K562 (cell line): Measurements from ENCODE around the gene GRID2IP. TPM values are rescaled to one million over a fixed set of nuclear protein-coding genes. Genes with fewer than 3 reads are reported as not detected.
A peak's percentile ranks its signal among the peaks of the same experiment; 100 is the strongest.

ENCODE experiments used
- ARID4B ChIP-seq: sonication (generic); formaldehyde crosslinking; IDR thresholded peaks from 2 replicates; pipeline ENCODE4 v1.8.0; 2022; ENCODE audit warnings: mild to moderate bottlenecking, missing genetic modification reagents
- BCLAF1 ChIP-seq, 2 experiments: fragments of 450-650 bp in 1 of 2; IDR thresholded peaks; 2 replicates each; pipeline ENCODE4 v1.6.1; 2011 to 2017; ENCODE audit warnings: low read depth in 2 of 2, antibody characterized with exemption in 1 of 2, borderline replicate concordance in 1 of 2, low read length in 1 of 2, mild to moderate bottlenecking in 1 of 2, mixed read lengths in 1 of 2; ENCODE audit not compliant: control insufficient read depth in 1 of 2
- BCOR ChIP-seq: fragments of 450-650 bp; IDR thresholded peaks from 2 replicates; pipeline ENCODE4 v1.6.1; 2016
- FOXM1 ChIP-seq, 2 experiments: fragments of 450-650 bp in 1 of 2; sonication (generic) in 1 of 2; formaldehyde crosslinking in 1 of 2; IDR thresholded peaks; 2 replicates each; pipeline versions ENCODE4 v1.6.1 to v1.9.0; 2017 to 2022; ENCODE audit warnings: low read depth in 2 of 2, mild to moderate bottlenecking in 2 of 2, missing genetic modification reagents in 1 of 2, moderate library complexity in 1 of 2
- GATAD2A ChIP-seq: fragments of 450-650 bp; IDR thresholded peaks from 2 replicates; pipeline ENCODE4 v1.6.1; 2017
- JUND ChIP-seq, 2 experiments: IDR thresholded peaks; 2 replicates in 1 of 2; 3 replicates in 1 of 2; pipeline ENCODE4 v1.6.1; 2011; ENCODE audit warnings: borderline replicate concordance in 2 of 2, low read depth in 2 of 2, low read length in 2 of 2, improper control_type of control experiment in 1 of 2, missing biosample characterization in 1 of 2, missing genetic modification characterization in 1 of 2, missing genetic modification reagents in 1 of 2
- KAT7 ChIP-seq: sonication (generic); formaldehyde crosslinking; IDR thresholded peaks from 2 replicates; pipeline ENCODE4 v1.8.0; 2022; ENCODE audit warnings: missing genetic modification reagents, mild to moderate bottlenecking, borderline replicate concordance
- MAZ ChIP-seq, 2 experiments: fragments of 450-650 bp in 1 of 2; sonication (generic) in 1 of 2; formaldehyde crosslinking; IDR thresholded peaks in 1 of 2; conservative IDR thresholded peaks in 1 of 2; 2 replicates each; pipeline versions ENCODE4 v1.4.0 to v1.5.0; 2020; ENCODE audit warnings: mild to moderate bottlenecking in 1 of 2, missing genetic modification reagents in 1 of 2
- MEF2A ChIP-seq: IDR thresholded peaks from 2 replicates; pipeline ENCODE4 v1.6.1; 2011; ENCODE audit warnings: low read depth, mild to moderate bottlenecking, low read length, moderate library complexity; ENCODE audit not compliant: control insufficient read depth
- NONO ChIP-seq, 2 experiments: fragments of 200-400 bp in 1 of 2; fragments of 450-650 bp in 1 of 2; formaldehyde crosslinking in 1 of 2; IDR thresholded peaks; 2 replicates each; pipeline ENCODE4 v1.6.1; 2017; ENCODE audit warnings: low read depth in 2 of 2, mild to moderate bottlenecking in 2 of 2, moderate library complexity in 2 of 2, low read length in 1 of 2
- PTRF ChIP-seq: fragments of 450-650 bp; IDR thresholded peaks from 2 replicates; pipeline ENCODE4 v1.6.1; 2016; ENCODE audit warnings: mild to moderate bottlenecking, missing genetic modification characterization, missing compliant biosample characterization
- SREBF1 ChIP-seq: fragments of 150-350 bp; IDR thresholded peaks from 2 replicates; pipeline ENCODE4 v1.6.1; 2014; ENCODE audit warnings: antibody characterized with exemption, low read depth, low read length, borderline replicate concordance
- SRF ChIP-seq, 2 experiments: fragments of 250-450, 450-650 bp in 1 of 2; sonication (Bioruptor Pico) in 1 of 2; sonication (generic) in 1 of 2; formaldehyde crosslinking; IDR thresholded peaks; 2 replicates each; pipeline versions ENCODE4 v1.5.0 to v1.5.1; 2020 to 2022; ENCODE audit warnings: mild to moderate bottlenecking in 1 of 2, missing genetic modification reagents in 1 of 2
- TAF7 ChIP-seq: fragments of 450-650 bp; IDR thresholded peaks from 2 replicates; pipeline ENCODE4 v1.6.1; 2016; ENCODE audit warnings: missing genetic modification characterization, missing compliant biosample characterization
- TCF15 ChIP-seq: fragments of 250-450 bp; sonication (Bioruptor Pico); IDR thresholded peaks from 2 replicates; pipeline ENCODE4 v1.8.0; 2022; ENCODE audit warnings: moderate library complexity, mild to moderate bottlenecking, inconsistent platforms
- ZC3H11A ChIP-seq: IDR thresholded peaks from 2 replicates; pipeline ENCODE4 v1.6.1; 2012; ENCODE audit warnings: low read depth, low read length, improper control_type of control experiment
- ZFP36 ChIP-seq: fragments of 150-350 bp; IDR thresholded peaks from 2 replicates; pipeline ENCODE4 v1.6.1; 2018; ENCODE audit warnings: low read length, low read depth; ENCODE audit not compliant: partially characterized antibody
- ZNF830 ChIP-seq: fragments of 250-450 bp; sonication (Bioruptor Pico); IDR thresholded peaks from 2 replicates; pipeline ENCODE4 v1.5.0; 2021; ENCODE audit warnings: mild to moderate bottlenecking
- polyA plus RNA-seq, 8 experiments: library from polyadenylated mRNA; depleted of rRNA in 4 of 8; stranded (reverse) in 5 of 8; unstranded in 3 of 8; fragments of >200 nt; fragmentation: Nextera tagmentation in 2 of 8; fragmentation: Illumina TruSeq in 1 of 8; extraction: Ambion mirVana in 2 of 8; extraction: Trizol in 1 of 8; gene quantifications; 2 replicates each; pipeline versions ENCODE4 v1.2.1 to v1.2.3, GENCODE V29; 2011 to 2014; ENCODE audit warnings: inconsistent platforms in 1 of 8, missing spikeins in 1 of 8
- total RNA-seq, 7 experiments: library from RNA; depleted of rRNA in 6 of 7; stranded (reverse); fragments of >200 nt in 6 of 7; fragmentation: Illumina TruSeq in 2 of 7; extraction: Trizol in 2 of 7; gene quantifications; 2 replicates each; pipeline versions ENCODE4 v1.2.1 to v1.2.3, GENCODE V29; 2011 to 2021; ENCODE audit warnings: low replicate concordance in 1 of 7
- TF ChIP-seq, protein P1 (sequence below): fragments of 250-450 bp; sonication (Bioruptor Pico); IDR thresholded peaks from 2 replicates; pipeline ENCODE4 v1.9.0; 2021; ENCODE audit warnings: mild to moderate bottlenecking

GRID2IP gene
- total and polyA plus RNA-seq, 9 of the 15 experiments (the other 6 are each of a cell fraction or from before 2014, with no cell fraction given) = not detected

DNA sequence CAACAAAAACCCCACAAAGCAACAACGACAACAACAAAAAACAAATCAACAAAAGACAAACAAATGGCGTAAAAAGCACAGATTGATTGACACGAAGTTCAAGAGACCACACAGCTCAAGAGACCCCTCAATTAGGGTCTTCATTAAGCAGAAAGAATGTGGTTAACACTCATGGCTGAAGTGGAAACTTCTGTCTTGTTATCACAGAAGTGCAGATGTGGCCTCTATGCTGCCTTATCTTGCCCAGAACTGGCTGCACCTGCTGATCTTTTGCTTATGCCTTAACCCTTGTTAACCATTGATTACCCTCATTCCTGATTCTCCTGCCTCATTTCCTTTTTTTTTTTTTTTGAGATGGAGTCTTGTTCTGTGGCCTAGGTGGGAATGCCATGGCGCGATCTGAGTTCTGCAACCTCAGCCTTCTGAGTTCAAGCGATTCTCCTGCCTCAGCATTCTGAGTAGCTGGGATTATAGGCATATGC lies 100.0 kb downstream of the GRID2IP start (continued):
- TF ChIP-seq BCLAF1 (IDR thresholded peaks at IDR 0.05; ENCODE audit: borderline replicate concordance in 1 of 2, control insufficient read depth in 1 of 2, low read depth in 2 of 2, low read length in 1 of 2) = no peak
- TF ChIP-seq, protein P1, sequence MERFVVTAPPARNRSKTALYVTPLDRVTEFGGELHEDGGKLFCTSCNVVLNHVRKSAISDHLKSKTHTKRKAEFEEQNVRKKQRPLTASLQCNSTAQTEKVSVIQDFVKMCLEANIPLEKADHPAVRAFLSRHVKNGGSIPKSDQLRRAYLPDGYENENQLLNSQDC (CRISPR knock-in tag) = no peak
- TF ChIP-seq PTRF = no peak
- TF ChIP-seq FOXM1 (IDR thresholded peaks at IDR 0.05; ENCODE audit: low read depth) = peak; percentile 96
- TF ChIP-seq FOXM1 (CRISPR knock-in tag; IDR thresholded peaks at IDR 0.05; ENCODE audit: low read depth) = no peak
- TF ChIP-seq BCOR = peak; percentile 93
- TF ChIP-seq SREBF1 = no peak
- TF ChIP-seq TAF7 = no peak
- no peak for TF ChIP-seq ARID4B (CRISPR knock-in tag)
- TF ChIP-seq NONO (IDR thresholded peaks at IDR 0.05; ENCODE audit: low read depth in 2 of 2, low read length in 1 of 2) = 0 out of 4 replicates have a peak, but pooled peaks of 1 of the 2 experiments have one; percentile 29
- no peak for TF ChIP-seq ZC3H11A
- TF ChIP-seq TCF15 (CRISPR knock-in tag) = no peak
- peak; percentile 75; the same call in 1 of the 2 replicates for TF ChIP-seq JUND (IDR thresholded peaks at IDR 0.05; ENCODE audit: borderline replicate concordance, low read depth, low read length)
- peak; percentile 40; the same call in 1 of the 3 replicates for TF ChIP-seq JUND (tag; IDR thresholded peaks at IDR 0.05; ENCODE audit: borderline replicate concordance, low read depth, low read length)
- 0 out of 2 replicates have a peak, but pooled peaks have one; percentile 26 for TF ChIP-seq KAT7
- no peak for TF ChIP-seq ZFP36
- no peak for TF ChIP-seq ZNF830 (CRISPR knock-in tag)
- 0 out of 4 replicates have a peak, but pooled peaks of 1 of the 2 experiments have one; percentile 27 for TF ChIP-seq MAZ (CRISPR knock-in tag; conservative IDR thresholded peaks at IDR 0.05 in 1 of 2, IDR thresholded peaks at IDR 0.05 in 1 of 2)
- TF ChIP-seq SRF (CRISPR knock-in tag; IDR thresholded peaks at IDR 0.05) = no peak
- TF ChIP-seq MEF2A = no peak
- peak; percentile 93 for TF ChIP-seq GATAD2A
